Body of pancreas (tissue), 4 donors: Measurements from ENCODE around the gene PPIL1.

Experiments
- POLR2A ChIP-seq, 3 donors: fragments of 450-650 bp; IDR thresholded peaks; one replicate each; pipeline ENCODE4 v1.6.1; 2016; ENCODE audit warnings: antibody characterized with exemption in 3 of 3, mild to moderate bottlenecking in 2 of 3
- TF ChIP-seq, protein P1 (sequence below), 7 experiments: fragments of 450-650 bp in 4 of 7; fragments of 200-600 bp in 3 of 7; sonication (generic) in 3 of 7; IDR thresholded peaks; one replicate each; pipeline ENCODE4 v1.5.1; 2016 to 2019; ENCODE audit warnings: antibody characterized with exemption in 7 of 7

DNA sequence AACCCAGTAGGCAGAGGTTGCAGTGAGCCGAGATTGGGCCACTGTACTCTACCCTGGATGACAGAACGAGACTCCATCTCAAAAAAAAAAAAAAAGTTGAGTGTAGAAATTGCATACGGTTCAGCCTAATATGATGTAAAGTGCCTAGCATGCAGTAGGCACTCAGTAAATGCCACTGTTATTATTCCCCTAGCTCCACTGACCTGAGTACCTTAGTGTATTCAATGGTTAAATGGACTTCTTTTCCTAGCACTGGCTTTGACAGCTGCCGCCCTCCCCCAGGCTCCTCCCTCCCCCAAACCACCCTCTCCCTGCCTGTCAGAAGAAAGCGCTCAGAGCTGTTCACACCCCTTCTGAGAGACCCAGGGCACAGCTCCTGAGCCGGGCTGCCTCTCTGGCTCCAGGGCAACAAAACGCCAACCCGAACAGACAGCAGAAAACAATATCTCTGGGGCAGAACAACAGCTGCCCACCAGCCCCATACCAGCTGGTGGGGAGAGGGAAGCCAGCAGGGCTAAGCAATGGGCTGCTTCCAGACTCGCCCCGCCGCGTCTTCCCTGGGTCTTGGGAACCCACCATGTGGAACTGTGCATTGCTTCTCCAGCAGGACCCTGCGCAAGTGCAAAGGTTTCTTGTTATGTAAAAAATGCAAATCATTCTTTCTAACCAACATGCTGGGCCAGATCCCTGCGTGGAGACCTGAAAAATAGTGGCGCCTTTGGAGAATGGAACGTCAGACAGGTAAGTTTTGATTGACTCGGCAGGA, 39.8 kb downstream of the PPIL1 start:
- TF ChIP-seq, protein P1, sequence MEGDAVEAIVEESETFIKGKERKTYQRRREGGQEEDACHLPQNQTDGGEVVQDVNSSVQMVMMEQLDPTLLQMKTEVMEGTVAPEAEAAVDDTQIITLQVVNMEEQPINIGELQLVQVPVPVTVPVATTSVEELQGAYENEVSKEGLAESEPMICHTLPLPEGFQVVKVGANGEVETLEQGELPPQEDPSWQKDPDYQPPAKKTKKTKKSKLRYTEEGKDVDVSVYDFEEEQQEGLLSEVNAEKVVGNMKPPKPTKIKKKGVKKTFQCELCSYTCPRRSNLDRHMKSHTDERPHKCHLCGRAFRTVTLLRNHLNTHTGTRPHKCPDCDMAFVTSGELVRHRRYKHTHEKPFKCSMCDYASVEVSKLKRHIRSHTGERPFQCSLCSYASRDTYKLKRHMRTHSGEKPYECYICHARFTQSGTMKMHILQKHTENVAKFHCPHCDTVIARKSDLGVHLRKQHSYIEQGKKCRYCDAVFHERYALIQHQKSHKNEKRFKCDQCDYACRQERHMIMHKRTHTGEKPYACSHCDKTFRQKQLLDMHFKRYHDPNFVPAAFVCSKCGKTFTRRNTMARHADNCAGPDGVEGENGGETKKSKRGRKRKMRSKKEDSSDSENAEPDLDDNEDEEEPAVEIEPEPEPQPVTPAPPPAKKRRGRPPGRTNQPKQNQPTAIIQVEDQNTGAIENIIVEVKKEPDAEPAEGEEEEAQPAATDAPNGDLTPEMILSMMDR (IDR thresholded peaks at IDR 0.05): no peak
- no peak for TF ChIP-seq POLR2A (IDR thresholded peaks at IDR 0.05)
